Measurements from ENCODE around the gene GNPTG.

Gene GNPTG

DNA sequence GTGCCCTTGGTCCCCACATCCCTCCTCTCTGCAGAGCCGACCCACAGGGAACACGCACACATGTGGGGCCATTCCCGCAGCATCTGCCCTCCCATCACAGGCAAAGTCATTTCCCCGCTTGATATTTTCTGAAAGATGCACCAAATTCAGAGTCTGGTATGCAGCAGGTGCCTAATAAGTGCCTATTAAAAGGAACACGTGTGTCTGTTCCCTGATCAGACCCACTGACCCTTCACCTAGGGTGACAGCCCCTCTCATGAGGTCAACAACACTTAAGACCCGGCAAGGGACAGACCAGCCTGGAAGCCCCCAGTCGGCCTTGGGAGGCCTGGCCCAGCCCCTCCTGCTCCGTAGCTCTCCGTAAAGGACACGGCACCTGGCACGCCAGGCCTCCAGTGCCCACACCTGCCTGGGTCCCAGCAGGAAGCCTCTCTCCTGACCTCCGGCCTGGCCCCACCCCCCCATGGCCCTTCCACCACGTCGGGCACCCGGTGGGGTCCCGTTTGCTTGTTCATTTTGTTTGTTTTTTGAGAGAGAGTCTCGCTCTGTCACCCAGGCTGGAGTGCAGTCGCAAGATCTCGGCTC, 42.7 kb downstream of the GNPTG start:
- DNase-seq (ENCODE audit: low read depth): no peak

DNA sequence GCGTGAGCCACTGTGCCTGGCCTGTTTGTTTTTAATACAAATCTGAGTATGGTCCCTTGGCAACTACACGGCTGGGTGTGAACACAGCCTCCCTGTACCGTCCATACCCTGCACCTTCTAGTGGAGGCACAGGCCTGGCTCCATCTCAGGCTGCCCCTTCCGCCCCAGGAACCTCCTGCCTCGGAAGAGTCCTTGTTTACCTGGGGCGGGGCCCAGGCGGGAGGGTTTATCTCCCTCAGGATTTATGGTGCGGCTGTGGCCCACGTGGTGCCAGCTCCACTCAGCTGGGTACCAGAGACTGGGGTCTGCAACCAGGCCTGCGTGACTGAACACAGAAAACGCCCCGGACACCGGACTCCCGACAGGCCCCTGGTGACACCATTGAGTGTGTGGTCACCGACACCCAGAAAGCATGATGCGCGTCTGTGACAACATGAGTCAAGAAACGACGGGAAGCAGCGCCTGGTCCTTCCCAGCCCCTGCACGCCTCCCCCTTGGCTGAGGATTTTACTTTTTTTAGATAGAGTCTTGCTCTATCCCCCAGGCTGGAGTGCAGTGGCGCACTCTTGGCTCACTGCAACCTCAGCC, 43.8 kb downstream of the GNPTG start:
- no peak for DNase-seq (ENCODE audit: low read depth)

DNA sequence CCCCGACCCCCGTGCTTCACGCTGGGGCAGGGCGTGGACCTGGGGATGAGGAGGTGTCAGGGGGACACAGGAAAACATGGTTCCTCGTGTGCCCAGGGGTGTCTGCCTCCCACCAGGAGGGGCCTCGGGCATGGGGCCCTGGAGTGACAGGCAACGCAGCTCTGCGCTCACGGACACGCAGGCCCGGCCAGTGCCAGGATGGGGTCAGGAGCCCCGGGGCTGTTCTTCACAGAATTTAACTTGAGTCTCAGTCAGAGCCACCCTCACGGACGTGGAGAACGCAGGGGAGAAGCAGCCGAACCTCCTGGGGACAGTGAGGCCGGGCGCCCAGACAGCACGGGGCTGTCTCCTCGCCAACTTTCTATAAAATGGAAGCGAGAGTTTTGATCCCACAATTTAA, 46.0 kb downstream of the GNPTG start:
- no peak for DNase-seq (ENCODE audit: low read depth)

GRCh38 chr16:1398351-1398750, 46.6 kb downstream of the GNPTG start:
- no peak for DNase-seq (ENCODE audit: low read depth)

DNA sequence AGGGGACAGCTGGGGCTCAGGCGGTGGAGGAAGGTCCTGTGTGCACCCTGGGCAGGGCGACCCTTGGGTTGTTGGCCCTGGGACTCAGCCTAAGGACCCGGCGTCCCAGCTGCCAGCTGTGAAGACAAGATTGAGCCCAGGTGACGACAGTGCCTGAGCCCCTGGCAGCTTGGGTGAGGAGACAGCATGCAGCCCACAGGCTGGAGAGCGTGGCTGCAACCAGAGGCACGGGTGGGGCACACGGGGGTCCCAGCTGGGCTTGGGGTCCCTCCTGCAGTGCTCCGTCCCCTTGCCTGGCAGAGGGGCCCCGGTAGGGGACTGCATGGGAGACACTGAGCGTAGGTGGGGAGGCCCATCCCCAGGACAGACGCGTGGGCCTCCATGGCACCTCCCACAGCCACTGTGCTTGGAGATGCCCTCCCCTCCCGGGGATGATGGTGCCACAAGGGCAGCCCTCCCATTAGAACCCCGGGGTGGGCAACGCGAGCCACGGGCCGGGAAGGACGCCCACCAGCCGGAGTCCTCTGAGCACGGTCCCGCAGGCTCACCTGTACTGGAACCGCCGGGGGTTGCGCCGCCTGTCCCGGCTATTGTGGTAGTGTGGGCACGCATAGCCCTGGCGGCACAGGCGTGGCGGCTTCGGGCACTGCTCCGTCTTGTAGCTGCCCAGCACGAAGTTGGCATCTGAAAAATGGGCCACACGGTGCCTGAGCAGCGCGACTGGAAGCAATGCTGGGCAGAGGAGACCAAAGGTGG, 47.3 kb downstream of the GNPTG start:
- DNase-seq (ENCODE audit: low read depth): no peak

DNA sequence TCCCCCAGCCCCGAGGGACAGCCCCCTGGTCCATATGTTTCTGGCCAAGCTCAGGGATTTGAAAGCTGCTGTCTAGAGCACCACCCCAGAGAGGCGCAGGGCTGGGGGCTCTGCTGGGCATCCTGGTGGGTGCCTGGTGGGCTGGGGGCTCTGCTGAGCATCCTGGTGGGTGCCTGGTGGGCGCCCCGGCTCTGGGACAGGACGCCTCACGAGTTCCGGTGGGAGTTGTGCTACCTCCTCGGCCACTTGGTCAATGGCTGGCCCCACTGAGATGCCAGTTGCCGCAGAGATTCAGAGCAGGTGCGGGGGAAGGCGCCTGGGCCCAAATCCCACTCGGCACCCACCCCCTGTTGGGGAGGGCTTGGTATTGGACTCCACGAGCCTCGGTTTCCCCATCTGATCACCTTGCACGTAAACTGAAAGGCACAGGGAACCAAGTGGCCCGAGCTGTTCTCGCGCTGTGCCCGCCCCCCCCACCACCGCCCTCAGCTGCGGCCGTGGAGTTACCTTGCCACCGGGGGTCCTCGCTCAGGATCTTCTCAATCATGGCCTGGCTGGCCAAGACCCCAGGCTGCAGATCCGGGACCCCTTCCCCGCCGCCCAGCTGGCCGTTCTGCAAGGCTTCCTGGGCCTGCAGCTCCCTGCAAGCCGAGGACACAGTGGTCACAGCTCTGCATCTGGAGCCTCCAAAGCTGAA, 49.5 kb downstream of the GNPTG start:
- no peak for DNase-seq (ENCODE audit: low read depth)

DNA sequence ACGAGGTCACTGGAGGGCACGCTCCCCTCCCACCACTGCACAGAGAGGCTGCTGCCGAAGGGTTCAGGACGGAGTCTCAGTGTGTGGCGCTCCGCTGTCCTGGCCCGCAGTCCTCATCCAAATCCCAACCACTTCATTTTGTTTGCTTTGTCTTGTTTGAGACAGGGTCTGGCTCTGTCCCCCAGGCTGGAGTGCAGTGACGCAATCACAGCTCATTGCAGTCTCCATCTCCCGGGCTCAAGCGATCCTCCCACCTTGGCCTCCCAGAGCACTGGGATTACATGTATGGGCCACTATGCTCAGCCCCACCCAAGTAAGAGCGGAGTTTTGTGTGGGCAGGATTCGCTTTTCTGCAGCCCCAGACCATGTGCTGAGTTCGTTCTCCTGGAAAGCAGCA, 50.0 kb downstream of the GNPTG start:
- DNase-seq (ENCODE audit: low read depth): no peak

- no peak for DNase-seq (ENCODE audit: low read depth)
Observed at GRCh38 chr16:1403036-1403435, 51.3 kb downstream of the GNPTG start.

- no peak for DNase-seq (ENCODE audit: low read depth)
Observed at GRCh38 chr16:1403733-1404132, 52.0 kb downstream of the GNPTG start.

GRCh38 chr16:1407753-1408152, 56.0 kb downstream of the GNPTG start:
- DNase-seq (ENCODE audit: low read depth): no peak

- peak; percentile 94 for DNase-seq (ENCODE audit: low read depth)
Observed at GRCh38 chr16:1408171-1408837, 56.6 kb downstream of the GNPTG start.

DNA sequence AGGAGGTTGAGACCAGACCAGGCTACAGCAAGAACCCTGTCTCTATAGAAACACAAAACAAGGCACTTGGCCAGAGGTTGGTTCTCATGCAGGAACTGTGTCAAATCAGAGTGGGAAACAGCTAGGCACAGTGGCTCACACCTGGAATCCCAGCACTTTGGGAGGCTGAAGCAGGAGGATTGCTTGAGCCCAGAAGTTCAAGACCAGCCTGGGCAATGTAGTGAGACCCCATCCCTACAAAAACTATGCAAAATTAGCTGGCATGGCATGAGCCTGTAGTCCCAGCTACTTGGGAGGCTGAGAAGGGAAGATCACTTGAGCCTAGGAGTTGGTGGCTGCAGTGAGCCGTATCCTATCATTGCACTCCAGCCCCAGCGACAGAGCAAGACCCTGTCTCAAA, 61.1 kb downstream of the GNPTG start:
- DNase-seq (ENCODE audit: low read depth): no peak
